Endodermal cell (in vitro differentiated cells): Measurements from ENCODE around the gene SLC11A1. TPM values are rescaled to one million over a fixed set of nuclear protein-coding genes. Genes with fewer than 3 reads are reported as not detected.

ENCODE experiments used
- DNase-seq: peaks from one replicate; pipeline ENCODE4 v3.0.0-alpha.2; 2017
- H3K27ac ChIP-seq: 2 replicates; pipeline ENCODE4 v1.5.1; 2013; ENCODE audit warnings: mild to moderate bottlenecking, low read depth, low read length, moderate library complexity
- H3K27me3 ChIP-seq: 2 replicates; pipeline ENCODE4 v1.6.1; 2013; ENCODE audit warnings: mild to moderate bottlenecking, low read length, moderate library complexity; ENCODE audit not compliant: insufficient read depth, control insufficient read depth, poor library complexity, severe bottlenecking
- H3K36me3 ChIP-seq: 2 replicates; pipeline ENCODE4 v1.7.0; 2013; ENCODE audit warnings: mild to moderate bottlenecking, low read length, moderate library complexity; ENCODE audit not compliant: control insufficient read depth, insufficient read depth
- H3K4me1 ChIP-seq: one replicate; pipeline ENCODE4 v1.7.0; 2013; ENCODE audit warnings: low read length; ENCODE audit not compliant: control insufficient read depth, insufficient read depth
- H3K4me3 ChIP-seq: 2 replicates; pipeline ENCODE4 v1.5.1; 2013; ENCODE audit warnings: mild to moderate bottlenecking, low read length, moderate library complexity
- H3K9ac ChIP-seq: 2 replicates; pipeline ENCODE4 v1.6.1; 2013; ENCODE audit warnings: mild to moderate bottlenecking, low read length, moderate library complexity; ENCODE audit not compliant: poor library complexity, severe bottlenecking; ENCODE audit errors: extremely low read depth
- H3K9me3 ChIP-seq: 2 replicates; pipeline ENCODE4 v1.6.1; 2013; ENCODE audit warnings: mild to moderate bottlenecking, low read length, moderate library complexity; ENCODE audit not compliant: control insufficient read depth
- H3K27ac Mint-ChIP-seq: 2 replicates; pipeline ENCODE4 v1.8.0; 2020; ENCODE audit warnings: mixed read lengths
- H3K27me3 Mint-ChIP-seq: 2 replicates; pipeline ENCODE4 v1.8.0; 2021; ENCODE audit warnings: mild to moderate bottlenecking, mixed read lengths; ENCODE audit not compliant: insufficient read depth
- H3K36me3 Mint-ChIP-seq: 2 replicates; pipeline ENCODE4 v1.8.0; 2020; ENCODE audit warnings: low read depth, mixed read lengths
- H3K4me1 Mint-ChIP-seq: 2 replicates; pipeline ENCODE4 v1.8.0; 2020; ENCODE audit warnings: mixed read lengths
- H3K4me3 Mint-ChIP-seq: 2 replicates; pipeline ENCODE4 v1.8.0; 2020; ENCODE audit warnings: mild to moderate bottlenecking, moderate library complexity, mixed read lengths
- H3K9me3 Mint-ChIP-seq: 2 replicates; pipeline ENCODE4 v1.8.0; 2020; ENCODE audit warnings: mild to moderate bottlenecking, mixed read lengths
- WGBS, 2 experiments: methylation state at CpG; one replicate each; pipeline versions ENCODE4 v1.1.5 to v1.1.7; 2013; ENCODE audit warnings: missing lambda C conversion rate in 2 of 2, mixed read lengths in 1 of 2; ENCODE audit not compliant: insufficient coverage in 1 of 2, insufficient read length in 1 of 2; 5-methylcytosine and 5-hydroxymethylcytosine counted together
- total RNA-seq, 2 donors: library from RNA; stranded (reverse); fragmentation: NEBNext Ultra II Directional in 1 of 2; extraction: Animal tissue kit (Norgen Biotek cat#: 25700) in 1 of 2; gene quantifications; 2 replicates in 1 of 2; 3 replicates in 1 of 2; pipeline ENCODE4 v1.2.1, GENCODE V29; 2021
- TF ChIP-seq, protein P1 (sequence below): fragments of 200-600 bp; sonication (generic); conservative IDR thresholded peaks from 2 replicates; pipeline ENCODE4 v1.5.0; 2021; ENCODE audit warnings: antibody characterized with exemption, mild to moderate bottlenecking

SLC11A1 gene
- total RNA-seq, 2 donors from 2014 or later, result 0.09 TPM; not detected in 1

DNA sequence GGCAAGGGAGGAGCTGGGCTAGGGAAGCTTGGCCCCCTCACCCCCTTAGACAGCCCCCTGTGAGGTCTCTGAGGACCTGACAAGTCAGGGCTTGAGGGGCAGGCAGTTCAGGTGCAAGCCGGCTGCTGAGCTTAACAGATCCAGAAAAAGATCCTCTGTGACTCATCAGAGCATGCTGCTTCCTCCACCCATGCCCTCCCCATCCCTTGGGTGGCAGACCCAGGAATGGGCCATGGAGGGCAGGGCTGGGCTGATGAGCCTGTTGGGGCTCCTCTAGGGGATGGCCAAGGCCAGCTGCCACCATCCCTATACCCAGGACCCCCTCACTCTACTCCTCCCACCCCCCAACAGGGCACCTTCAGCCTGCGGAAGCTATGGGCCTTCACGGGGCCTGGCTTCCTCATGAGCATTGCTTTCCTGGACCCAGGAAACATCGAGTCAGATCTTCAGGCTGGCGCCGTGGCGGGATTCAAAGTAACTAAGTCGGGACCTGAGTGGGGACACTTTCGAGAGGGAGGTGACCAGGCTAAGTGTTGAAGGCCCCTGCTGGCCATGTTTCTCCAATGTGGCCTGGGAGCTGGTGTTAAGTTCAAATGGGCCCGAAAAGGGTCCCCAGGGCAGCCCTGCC lies 1.9 kb downstream of the SLC11A1 start:
- WGBS, 2 experiments, result 86 to 98% methylated on average over 6 to 10 of the region's 10 CpGs
- Mint-ChIP-seq H3K27me3 (peaks cover 46% of the 10 kb centered on the region), H3K27ac (no peak overlapping the region), H3K9me3 (no peaks in the 10 kb centered on the region), H3K4me3 (no peak overlapping the region), H3K36me3 (no peaks in the 10 kb centered on the region), H3K4me1 (peaks cover 1% of the 10 kb centered on the region)
- TF ChIP-seq, protein P1, sequence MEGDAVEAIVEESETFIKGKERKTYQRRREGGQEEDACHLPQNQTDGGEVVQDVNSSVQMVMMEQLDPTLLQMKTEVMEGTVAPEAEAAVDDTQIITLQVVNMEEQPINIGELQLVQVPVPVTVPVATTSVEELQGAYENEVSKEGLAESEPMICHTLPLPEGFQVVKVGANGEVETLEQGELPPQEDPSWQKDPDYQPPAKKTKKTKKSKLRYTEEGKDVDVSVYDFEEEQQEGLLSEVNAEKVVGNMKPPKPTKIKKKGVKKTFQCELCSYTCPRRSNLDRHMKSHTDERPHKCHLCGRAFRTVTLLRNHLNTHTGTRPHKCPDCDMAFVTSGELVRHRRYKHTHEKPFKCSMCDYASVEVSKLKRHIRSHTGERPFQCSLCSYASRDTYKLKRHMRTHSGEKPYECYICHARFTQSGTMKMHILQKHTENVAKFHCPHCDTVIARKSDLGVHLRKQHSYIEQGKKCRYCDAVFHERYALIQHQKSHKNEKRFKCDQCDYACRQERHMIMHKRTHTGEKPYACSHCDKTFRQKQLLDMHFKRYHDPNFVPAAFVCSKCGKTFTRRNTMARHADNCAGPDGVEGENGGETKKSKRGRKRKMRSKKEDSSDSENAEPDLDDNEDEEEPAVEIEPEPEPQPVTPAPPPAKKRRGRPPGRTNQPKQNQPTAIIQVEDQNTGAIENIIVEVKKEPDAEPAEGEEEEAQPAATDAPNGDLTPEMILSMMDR, result no peak
- H3K4me1 ChIP-seq, result no peaks in the 10 kb centered on the region
- no peaks in the 10 kb centered on the region for H3K9me3 ChIP-seq
- no peaks in the 10 kb centered on the region for H3K36me3 ChIP-seq
- no peak overlapping the region for H3K27ac ChIP-seq
- no peak overlapping the region for H3K9ac ChIP-seq
- H3K4me3 ChIP-seq, result no peak overlapping the region
- no peak for DNase-seq
- no peaks in the 10 kb centered on the region for H3K27me3 ChIP-seq

DNA sequence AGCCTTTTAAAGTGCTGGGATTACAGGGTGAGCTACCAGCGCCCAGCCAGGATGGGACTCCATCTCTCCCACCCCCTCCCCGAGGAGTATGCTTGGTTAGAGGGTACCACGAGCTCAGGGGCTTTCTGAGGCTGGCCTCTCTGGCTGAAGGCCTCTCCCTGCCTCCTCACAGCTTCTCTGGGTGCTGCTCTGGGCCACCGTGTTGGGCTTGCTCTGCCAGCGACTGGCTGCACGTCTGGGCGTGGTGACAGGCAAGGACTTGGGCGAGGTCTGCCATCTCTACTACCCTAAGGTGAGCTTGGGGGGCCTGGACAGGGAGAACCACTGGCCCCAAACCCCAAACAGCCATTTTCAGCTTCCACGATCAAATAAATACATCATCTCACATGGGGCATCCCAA lies 2.9 kb downstream of the SLC11A1 start:
- Mint-ChIP-seq H3K4me1 (peaks cover 1% of the 10 kb centered on the region), H3K9me3 (no peaks in the 10 kb centered on the region), H3K4me3 (no peak overlapping the region), H3K27ac (no peak overlapping the region), H3K27me3 (peaks cover 44% of the 10 kb centered on the region), H3K36me3 (no peaks in the 10 kb centered on the region)
- Histone ChIP-seq H3K4me3 (no peak overlapping the region), H3K4me1 (no peaks in the 10 kb centered on the region), H3K9ac (no peak overlapping the region), H3K9me3 (no peaks in the 10 kb centered on the region), H3K36me3 (no peaks in the 10 kb centered on the region), H3K27me3 (no peaks in the 10 kb centered on the region), H3K27ac (no peak overlapping the region)
- DNase-seq, result no peak
- TF ChIP-seq, protein P1, result no peak
- WGBS, 2 experiments, result 89 to 91% methylated on average over 5 to 8 of the region's 9 CpGs

DNA sequence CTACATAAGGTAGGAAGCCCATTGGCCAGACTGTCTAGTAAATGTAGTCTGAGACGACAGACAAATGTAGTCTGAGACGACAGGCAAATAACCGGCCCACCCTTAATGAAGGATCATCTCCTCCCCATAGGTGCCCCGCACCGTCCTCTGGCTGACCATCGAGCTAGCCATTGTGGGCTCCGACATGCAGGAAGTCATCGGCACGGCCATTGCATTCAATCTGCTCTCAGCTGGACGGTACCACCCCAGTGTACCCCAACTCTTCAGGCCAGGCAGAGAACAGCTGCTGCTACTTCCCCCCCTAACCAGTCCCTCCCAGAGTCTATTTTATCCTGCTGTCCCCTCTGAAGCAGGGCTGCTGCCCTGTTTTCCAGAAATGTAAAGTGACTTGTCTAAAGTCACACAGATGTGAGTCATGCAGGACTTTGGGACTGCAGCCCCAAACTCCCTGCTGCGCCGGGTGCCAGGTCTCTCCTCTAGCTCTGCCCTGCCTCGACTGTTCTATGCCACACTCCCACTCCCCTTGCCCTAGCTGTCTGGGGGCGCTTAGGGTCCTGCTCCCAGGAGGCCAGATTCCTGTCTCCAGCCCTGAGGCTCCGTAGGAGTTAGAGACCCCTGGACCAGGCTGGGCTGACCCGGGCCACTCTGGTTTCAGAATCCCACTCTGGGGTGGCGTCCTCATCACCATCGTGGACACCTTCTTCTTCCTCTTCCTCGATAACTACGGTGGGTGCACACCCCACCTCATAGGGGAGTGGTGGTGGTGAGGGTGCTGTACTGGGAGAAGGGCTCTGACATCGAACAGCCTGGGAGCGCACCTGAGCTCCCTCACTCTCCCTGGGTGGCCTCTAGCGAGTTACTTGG lies 4.7 kb downstream of the SLC11A1 start:
- Histone ChIP-seq H3K4me3 (peak overlapping the region; percentile 66), H3K9ac (no peak overlapping the region), H3K4me1 (no peaks in the 10 kb centered on the region), H3K36me3 (no peaks in the 10 kb centered on the region), H3K27ac (no peak overlapping the region), H3K27me3 (no peaks in the 10 kb centered on the region), H3K9me3 (no peaks in the 10 kb centered on the region)
- Mint-ChIP-seq H3K36me3 (no peaks in the 10 kb centered on the region), H3K9me3 (no peaks in the 10 kb centered on the region), H3K4me1 (peaks cover 1% of the 10 kb centered on the region), H3K27ac (no peak overlapping the region), H3K4me3 (peak overlapping the region; percentile 69), H3K27me3 (peaks cover 41% of the 10 kb centered on the region)
- WGBS, 2 experiments, result 87 to 90% methylated on average over 16 to 21 of the region's 23 CpGs
- TF ChIP-seq, protein P1, result no peak
- DNase-seq, result peak; percentile 71
